HG03432 (cell line): Measurements from ENCODE around the gene RNF223.

Experiments
- ATAC-seq: cut with Tn5 transposase; IDR thresholded peaks from one replicate; pipeline ENCODE4 v1.9.1; 2021; ENCODE audit warnings: mild to moderate bottlenecking, moderate library complexity; ENCODE audit not compliant: unreplicated experiment

Gene RNF223

DNA sequence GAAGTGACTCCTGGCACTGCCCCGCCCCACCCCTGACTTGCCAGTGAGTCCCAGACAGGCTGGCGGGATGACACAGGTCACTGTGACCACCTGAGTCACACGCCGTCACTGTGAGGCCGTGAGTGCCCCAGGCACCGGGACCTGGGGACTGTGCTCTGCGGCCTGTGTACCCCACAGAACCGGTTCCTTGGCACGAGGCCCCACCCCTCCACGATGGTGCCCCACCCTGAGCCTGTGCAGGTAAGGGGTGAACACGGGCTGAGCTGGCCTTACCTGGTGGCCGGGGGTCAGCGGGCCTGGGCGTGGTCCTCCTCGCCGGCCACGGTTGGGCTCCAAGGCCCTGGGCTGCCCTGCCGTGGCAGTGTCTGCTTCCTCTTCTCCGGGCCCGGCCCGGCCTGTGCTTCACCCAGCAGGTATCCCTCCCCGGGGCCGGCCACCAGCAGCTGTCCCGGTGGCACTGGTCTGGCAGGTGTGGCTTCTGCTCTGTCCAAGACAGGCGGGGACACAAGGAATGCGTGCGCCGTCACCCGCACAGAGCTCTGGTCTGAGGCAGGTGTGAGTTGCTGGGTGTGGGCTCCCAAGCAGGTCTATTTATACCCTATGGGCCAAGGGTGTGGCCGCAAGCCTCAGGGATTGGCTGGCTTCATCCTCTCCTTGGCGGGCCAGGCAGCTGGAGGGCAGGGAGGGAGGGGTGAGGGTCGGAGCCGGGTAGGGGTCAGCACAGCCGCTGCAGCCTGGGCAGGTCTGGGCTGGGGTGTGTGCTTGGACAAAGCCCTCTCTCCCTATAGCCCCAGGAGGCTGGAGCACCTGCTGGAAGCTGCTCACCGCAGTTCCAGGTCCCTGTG, at the start of gene RNF223:
RNF223 (minus strand) TSS at position 564 of the 845 bp plus-strand sequence. CDS start 1,740 bp downstream, outside the sequence.
- no peak for ATAC-seq

DNA sequence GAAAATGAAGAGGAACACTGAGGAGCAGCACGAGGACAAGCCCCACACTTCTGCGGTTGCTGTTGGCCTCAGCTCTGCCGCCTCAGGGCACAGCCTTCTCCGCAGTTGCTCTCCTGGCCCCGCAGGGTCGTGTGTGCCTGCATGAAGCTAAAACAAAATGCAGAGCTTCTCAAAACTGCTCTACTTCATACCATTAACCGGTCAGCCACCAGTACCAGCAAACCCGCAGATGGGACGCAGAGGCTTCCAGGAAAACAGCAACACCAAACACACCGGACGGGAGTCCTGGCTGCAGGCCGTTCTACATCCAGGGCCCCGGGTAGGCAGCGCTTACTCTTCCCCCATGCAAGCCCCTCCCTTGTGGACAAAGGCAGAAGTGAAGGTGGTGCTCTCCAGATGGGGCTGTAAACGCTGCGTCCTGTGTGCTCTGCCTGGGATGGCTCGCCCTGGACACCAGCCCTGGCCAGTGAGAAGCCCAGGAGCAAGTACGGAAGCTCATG, 48.9 kb upstream of the RNF223 start:
- ATAC-seq, result no peak

DNA sequence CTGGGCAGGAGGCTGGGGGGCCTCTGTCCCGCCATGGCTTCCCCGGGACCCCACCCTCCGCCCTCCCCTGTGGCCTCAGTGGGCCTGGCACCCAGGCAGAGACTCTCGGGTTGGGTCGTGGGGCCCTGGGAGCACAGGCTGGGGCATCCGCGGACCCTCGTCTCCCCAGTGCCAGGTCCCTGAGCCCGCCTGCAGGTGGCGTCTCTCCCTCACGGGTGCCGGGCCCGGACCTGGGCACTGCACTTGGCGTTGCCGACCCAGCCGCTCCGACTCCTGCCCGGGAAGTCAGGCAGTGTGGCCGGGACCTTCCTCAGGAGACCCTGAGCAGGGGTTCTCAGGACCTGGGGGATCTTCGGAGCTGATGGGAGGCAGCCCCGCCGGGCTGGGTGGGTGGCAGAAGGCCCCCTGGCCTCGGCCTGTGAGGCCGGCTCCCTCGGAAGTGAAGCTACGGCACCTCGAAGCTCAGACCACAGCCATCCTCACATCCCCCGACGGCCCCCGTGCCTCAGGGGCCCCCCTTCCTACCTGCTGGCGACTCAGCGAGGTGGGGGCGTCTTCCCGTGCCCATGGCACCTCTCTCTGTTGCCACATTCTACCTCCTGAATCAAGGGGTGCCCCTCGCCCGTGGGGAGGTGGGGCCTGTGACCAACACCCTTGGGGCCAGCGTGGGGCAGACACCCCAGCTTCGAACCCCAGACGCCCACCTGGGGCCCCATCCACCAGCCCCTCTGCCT, 48.1 kb upstream of the RNF223 start:
- peak; percentile 59 for ATAC-seq

DNA sequence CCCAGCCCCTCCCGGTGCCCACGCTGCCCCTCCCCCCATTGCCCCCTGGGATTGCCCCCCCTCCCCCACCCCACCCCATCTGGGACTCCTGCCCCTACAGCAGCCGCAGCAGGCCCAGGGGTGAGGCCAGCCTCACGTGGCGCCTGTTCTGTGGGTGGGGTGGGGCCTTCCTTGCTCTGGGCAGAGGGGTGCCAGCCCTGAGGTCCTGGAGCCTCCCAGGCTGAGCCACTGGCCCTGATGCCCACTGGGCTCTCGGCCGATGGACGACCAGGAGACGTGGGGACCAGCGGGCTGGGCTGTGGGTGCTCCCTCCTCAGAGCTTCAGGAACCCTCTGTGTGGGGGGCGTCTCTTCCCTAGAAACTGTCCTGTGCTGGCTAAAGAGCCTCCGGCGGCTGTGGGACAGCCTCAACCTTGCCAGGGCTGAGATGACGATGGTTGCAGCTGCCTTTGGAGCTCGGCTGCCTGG, 47.5 kb upstream of the RNF223 start:
- no peak for ATAC-seq

DNA sequence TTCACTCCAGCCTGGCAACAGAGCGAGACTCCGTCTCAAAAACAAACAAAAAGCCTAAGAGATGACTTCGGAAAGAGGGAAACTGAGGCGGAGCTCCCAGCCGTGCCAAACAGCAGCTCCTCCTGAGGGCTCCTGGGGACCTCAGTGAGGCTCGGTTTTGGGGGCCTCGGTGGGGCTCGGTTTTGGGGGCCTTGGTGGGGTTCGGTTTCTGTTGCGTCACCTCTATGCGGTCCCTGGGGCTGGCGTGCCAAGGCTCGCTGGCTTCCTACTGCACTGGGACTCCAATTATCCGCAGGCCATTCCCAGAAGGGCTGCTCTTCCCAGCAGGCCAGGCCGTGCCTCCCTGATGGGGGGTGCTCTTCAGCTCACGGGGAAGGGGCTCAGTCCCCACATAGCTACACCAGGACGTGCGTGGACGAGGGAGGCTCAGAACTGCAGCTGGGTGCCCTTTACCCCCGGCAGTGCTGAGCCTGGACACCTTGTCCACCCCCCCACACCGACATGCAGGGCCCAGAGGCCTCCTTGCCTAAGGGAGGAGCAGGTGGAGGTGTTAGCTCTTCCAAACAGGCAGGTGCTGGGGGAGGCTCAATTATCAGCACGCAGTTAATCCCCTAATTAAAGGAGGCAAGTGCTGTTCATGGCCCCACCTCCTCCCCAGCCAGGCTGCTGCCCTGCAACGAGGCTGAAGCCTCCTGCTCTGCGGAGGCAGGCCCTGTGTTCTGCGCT, 46.9 kb upstream of the RNF223 start:
- no peak for ATAC-seq

DNA sequence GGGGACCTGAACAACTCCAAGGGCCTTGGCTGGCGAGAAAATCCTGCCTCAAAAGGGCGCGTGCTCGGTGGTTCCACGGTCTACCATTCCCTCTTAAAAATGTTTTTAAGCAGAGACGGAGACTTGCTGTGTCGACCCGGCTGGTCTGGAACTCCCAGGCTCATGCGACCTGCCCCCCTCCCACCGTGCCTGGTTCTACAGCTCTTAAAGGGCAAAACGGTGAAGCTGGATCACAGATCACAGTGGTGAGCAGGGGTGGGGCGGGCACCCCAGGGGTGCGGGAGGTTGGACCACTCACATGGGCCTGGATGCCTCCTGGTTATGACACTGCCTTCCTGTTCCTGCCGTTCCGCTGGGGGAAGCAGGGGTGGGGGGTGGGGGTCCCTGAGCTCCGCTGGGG, 46.0 kb upstream of the RNF223 start:
- no peak for ATAC-seq

DNA sequence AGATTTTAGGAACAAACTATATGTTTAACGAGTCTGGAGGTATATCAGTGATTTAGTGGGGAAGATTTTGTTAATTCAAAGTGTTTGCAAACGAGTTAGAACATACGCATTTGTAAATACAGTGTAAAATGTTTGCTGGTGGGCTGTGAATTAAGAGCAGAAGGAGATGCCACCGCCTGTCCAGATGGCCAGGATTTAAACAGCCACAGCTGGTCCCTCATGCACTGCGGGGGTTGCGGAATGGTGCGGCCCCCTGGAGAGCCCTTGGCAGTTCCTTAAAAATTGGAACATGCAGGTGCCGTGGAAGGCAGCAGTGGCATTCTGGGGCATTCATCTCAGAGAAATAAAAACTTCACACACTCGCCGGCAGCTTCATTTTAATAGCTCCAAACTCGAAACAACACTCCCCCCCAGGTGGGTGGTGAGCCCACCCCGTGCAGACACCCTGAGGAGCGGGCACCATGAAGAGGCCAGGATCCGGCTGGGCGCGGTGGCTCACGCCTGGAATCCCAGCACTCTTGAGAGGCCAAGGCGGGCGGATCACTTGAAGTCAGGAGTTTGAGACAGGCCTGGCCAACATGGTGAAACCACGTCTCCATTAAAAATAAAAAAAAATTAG, 45.3 kb upstream of the RNF223 start:
- no peak for ATAC-seq

DNA sequence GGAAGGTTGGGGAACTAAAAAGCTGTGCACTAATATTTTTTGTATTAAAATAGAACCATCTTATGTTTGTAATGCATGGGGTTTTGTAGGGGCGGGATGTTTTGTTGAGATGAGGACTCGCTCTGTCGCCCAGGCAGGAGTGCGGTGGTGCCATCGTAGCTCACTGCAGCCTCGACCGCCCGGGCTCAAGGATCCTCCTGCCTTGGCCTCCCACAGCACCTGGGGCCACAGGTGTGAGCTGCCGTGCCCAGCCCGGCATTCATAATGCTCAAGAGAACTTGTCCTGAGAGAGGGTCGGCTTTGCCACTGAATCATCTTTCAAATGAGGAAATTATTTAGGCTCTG, 44.7 kb upstream of the RNF223 start:
- ATAC-seq, result no peak

DNA sequence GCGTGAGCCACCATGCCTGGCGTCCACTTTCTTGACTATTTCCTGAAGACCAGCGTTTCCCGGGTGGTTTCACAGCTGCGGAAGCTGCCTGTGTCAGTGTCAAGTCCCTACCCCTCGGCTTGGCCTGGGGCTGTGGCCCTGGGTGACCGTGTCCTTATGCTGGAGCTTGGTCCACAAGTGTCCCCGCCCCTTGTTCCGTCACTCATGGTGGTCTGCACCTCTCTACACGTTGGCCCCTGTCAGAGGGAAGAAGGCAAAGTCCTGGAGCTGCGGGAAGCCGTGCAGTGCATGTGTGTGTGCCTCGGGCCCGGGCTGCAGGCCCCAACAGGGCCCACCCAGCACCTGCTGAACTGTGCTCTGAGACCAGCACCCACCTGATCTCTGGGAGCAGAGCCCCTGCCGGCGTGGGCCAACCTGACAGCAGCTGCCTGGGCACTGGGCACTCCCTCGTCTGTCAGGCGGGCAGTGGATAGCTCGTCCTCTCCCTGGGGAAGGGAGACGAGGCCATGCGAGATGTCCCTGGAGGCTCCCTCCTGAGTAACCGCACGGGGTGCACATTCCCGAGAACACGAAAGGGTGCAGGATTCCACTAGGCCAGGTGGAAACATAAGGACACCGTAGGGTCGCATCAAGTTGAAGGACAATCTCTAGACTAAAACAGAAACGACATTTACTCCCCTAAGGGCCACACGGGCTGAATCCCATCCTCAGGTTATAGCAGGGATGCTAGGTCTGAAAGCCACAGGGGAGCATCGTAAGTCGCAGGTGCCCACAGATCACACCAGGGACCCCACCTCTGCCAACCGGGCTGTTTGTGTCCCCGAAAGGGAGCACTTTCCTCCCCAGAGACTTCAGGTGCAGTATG, 44.1 kb upstream of the RNF223 start:
- no peak for ATAC-seq

DNA sequence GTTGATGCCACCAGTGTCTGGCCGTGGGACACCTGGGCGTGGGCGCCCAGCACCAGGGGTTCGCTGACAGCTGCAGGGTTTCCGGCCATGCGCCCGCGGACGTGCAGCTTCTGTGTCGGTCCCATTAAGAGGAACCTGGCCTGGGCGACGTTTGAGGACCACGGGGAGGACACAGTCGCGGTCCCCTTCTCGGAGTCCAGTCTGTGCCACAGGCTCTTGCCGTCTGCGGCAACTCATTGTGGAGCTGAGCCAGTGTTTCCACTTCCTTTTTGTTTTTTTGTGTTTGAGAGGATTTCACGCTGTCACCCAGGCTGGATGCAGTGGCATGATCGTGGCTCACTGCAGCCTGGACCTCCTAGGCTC, 43.3 kb upstream of the RNF223 start:
- ATAC-seq, result no peak

DNA sequence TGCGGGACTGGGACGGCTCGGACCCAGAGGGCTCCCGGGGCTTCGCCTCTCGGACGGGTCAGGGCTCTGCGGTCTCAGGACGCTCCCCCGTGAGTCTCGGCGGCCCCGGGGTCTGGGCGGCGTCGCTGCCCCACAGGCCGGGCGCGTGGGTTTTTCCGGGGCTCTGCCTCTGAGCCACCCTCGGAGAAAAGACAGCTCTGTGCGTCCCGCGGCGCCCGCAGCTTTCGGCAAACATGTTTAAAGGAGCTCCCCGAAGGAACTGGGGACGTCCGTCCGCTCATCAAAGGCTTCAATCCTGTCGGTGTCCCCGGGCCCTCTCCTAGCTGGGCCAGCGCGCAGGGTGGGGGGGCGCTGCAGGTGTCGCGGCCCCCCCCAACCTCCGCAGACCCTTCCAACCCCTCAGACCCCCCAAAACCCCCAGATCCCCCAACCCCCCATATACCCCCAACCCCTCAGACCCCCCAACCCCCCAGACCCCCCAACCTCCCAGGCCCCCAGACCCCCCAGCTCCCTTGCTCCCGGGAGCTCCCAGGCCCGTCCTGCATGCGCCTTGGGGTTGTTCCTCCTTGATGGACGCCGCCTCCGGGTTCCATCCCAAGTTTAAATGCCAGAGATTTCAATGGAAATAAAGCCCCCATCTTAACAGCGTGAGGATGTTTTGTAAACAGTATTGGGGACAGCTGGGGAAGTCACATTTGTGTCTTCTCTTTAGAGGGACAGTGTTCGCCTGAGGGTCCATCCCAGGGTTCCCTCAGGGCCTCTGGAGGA, 42.8 kb upstream of the RNF223 start:
- no peak for ATAC-seq

DNA sequence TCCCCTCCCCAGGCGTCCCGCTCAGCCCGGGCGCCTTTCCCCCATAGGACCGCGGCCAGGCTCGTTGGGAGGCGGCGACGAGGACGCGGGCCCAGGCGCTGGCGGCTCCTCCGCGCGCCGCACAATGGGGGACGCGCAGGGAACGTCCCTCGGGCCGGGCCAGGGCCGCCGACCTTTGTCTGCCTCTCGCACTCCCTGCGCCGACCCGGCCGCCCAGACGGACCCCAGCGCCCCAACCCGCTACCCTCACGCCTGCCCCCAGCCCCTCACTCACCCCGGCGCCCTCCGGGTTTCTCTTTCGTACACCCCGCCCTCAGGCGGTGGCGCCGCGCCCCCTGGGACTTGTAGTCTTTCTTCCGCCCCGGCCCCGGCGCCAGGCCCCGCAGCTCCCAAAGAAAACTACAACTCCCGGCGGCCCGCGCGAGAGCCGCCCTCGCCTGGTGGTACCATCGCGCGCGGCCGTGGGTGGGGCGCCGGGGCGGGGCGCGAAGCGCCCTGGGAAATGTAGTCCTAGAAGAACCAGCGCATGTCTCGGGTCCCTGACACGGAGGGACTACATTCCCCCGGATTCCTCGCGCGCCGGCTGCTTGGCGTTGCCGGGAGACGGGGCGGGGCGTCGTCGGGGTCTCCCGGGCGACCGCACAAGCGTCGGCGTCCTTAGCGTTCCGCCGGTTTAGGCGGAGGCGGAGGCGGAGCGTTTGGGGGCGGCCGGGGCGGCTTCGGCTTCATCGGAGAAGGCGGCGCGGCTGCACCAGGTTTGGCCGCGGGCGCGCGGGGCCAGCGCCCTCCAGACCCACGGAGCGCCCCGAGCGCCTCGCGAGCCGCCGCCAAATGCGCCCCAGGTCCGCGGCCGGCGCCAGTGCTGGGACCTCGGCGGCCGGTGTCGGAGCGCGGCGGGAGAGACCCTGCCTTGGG, 41.9 kb upstream of the RNF223 start, which contains the start of gene C1orf159:
C1orf159 (minus strand) TSS at position 304 of the 915 bp plus-strand sequence. CDS start 24,546 bp downstream, outside the sequence.
- ATAC-seq, result peak; percentile 90

DNA sequence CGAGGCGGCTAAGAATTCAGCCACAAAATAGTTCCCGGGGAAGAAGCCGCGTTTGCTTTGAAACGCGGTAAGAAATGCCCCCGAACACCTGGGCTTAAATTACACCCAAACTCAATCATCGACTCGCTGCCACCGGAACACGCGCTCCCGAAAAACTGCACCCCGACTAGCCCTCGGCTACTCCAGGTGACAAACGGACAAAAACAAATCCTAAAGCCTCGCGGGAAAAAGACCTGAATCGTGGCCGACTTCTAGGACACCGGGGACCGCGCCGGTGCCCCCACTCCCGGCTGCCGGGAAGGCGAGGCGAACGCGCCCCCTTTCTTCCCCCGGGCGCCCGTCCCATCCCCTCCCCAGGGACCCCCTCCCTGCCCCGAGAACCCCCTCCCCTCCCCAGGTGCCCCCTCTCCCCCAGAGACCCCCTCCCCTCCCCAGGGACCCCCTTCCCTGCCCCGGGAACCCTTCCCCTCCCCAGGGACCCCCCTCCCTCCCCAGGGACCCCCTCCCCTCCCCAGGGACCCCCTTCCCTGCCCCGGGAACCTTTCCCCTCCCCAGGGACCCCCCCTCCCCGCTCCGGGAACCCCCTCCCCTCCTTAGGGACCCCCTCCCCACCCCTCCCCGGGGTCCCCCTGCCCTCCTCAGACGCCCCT, 41.2 kb upstream of the RNF223 start:
- ATAC-seq, result no peak

DNA sequence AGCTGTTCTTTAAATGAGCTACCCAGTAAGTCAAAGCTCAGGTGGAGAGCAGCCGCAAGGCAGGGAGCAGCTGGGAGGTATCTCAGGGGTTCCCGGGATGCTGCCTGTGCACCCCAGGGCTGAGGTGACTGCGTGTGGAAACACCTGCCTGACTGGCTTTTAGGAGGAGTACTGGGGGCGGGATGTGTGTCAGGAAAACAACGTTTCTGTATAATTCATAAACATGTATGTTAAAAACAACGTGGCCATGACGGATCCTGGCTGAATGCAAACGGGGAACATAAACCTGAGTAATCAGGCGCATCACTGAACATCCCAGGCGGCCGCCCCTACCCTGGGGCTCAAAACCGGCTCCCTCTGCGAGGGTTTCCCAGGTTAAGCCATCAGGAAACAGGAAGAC, 40.3 kb upstream of the RNF223 start:
- no peak for ATAC-seq

DNA sequence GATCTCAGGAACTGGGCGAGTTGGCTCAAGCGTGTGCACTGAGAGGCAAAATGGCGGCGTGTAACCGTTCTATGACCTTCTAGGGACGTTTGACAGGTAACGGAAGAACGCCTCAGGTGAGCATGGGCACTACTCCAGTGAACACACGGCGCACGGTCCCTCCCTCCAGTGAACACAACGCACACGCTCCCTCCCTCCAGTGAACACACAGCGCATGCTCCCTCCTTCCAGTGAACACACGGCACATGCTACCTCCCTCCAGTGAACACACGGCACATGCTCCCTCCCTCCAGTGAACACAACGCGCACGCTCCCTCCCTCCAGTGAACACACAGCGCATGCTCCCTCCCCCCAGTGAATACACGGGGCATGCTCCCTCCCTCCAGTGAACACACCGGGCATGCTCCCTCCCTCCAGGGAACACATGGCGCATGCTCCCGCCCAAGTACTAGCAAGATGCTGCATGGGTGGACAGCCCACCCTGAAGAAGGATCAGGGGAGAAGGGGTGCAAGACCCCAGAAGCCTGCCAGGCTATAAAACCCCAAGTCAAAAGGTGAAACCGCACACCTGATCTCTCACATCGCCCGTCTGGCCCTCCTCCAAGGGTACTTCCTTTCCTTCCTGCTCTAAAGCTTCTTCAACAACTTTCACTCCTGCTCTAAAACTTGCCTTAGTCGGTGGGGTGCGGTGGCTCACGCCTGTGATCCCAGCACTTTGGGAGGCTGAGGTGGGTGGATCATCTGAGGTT, 38.3 kb upstream of the RNF223 start:
- ATAC-seq, result no peak

DNA sequence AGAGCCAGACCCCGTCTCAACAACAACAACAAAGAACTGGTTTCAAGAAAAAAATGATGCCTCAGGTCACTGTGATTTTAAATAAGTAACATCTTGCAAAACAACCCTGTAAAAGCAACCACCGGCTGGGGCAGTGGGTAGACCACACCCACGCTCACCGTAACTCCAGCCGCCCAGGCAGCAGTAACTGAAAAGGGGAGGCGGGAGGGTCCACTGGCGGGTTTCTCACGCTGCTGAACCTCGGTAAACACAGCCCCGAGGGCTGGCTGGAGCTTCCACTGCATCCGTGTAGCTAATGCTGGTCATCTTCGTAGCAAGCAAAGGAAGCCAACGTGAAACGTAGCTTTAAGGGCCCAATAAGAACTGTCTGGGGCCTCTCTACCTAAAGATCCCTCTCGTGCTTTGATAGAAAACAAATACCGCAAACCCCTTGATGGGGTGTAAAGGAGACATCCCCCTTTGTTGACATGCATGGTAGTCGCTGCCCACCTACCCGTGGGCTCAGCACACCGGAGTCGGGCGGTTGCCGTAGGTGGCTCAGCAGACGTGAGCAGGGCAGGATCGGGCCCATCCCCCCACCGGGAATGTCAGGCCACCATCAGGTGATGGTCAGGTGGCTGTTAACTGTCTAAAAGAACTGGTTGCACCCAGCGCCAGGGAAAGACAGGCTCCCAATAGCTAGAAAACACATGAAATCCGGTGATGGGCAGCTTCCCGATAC, 37.6 kb upstream of the RNF223 start:
- no peak for ATAC-seq
